Measurements from ENCODE around the gene PDE7B. TPM values are rescaled to one million over a fixed set of nuclear protein-coding genes. Genes with fewer than 3 reads are reported as not detected.

The PDE7B gene
- total RNA-seq, 1 donor from 2014 or later, result 0.62 TPM

DNA sequence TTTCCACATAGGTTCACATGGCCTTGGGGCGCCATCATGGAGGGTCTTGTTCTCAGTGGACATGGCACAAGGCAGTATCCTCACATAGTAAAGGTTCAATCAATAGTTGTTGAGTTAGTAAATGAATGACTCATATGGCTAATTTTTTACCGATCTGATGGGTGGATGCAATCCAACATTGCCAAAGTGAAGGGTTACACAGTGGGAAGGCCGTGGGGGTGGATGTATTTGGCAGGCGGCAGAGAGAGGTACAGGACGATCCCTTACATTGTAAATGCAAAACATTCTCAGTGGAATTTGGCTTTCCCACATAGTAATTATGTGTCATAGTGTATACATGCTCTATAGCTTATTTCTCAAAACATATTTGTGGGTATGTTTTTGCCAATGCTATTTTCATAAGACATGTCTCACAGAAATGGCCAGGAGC lies 21.0 kb upstream of the PDE7B start:
- Mint-ChIP-seq H3K9me3 (ENCODE audit: unreplicated experiment) (no peaks in the 10 kb centered on the region), H3K4me1 (ENCODE audit: unreplicated experiment) (peaks cover 27% of the 10 kb centered on the region), H3K4me3 (ENCODE audit: unreplicated experiment) (no peak overlapping the region), H3K36me3 (ENCODE audit: low read depth, unreplicated experiment) (no peaks in the 10 kb centered on the region), H3K27me3 (ENCODE audit: unreplicated experiment) (no peaks in the 10 kb centered on the region), H3K27ac (ENCODE audit: unreplicated experiment) (no peak overlapping the region)
- DNase-seq (ENCODE audit: low spot score), result no peak
- TF ChIP-seq, protein P1, sequence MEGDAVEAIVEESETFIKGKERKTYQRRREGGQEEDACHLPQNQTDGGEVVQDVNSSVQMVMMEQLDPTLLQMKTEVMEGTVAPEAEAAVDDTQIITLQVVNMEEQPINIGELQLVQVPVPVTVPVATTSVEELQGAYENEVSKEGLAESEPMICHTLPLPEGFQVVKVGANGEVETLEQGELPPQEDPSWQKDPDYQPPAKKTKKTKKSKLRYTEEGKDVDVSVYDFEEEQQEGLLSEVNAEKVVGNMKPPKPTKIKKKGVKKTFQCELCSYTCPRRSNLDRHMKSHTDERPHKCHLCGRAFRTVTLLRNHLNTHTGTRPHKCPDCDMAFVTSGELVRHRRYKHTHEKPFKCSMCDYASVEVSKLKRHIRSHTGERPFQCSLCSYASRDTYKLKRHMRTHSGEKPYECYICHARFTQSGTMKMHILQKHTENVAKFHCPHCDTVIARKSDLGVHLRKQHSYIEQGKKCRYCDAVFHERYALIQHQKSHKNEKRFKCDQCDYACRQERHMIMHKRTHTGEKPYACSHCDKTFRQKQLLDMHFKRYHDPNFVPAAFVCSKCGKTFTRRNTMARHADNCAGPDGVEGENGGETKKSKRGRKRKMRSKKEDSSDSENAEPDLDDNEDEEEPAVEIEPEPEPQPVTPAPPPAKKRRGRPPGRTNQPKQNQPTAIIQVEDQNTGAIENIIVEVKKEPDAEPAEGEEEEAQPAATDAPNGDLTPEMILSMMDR (IDR thresholded peaks at IDR 0.05; ENCODE audit: unreplicated experiment), result no peak

DNA sequence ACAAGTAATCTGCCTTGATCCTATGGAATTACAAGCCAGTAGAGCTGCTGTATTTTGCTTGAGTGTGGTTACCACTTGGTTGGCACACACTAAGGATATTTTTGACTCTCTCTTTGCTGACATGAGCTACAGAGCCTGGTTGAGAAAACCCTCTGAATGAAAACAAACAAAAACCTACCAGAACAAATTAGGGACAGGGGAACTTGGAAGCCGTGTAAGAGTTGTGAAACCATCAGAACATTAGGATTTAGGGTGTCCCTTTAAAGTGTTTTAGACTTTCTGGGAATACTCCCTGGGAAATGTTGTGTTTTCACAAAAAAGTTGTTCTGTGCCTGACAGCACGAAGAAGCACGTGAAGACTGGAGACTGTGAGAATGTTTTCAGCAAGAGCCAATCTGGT lies 20.5 kb upstream of the PDE7B start:
- Mint-ChIP-seq H3K36me3 (ENCODE audit: low read depth, unreplicated experiment) (no peaks in the 10 kb centered on the region), H3K27me3 (ENCODE audit: unreplicated experiment) (no peaks in the 10 kb centered on the region), H3K9me3 (ENCODE audit: unreplicated experiment) (no peaks in the 10 kb centered on the region), H3K4me3 (ENCODE audit: unreplicated experiment) (no peak overlapping the region), H3K4me1 (ENCODE audit: unreplicated experiment) (peaks cover 27% of the 10 kb centered on the region), H3K27ac (ENCODE audit: unreplicated experiment) (no peak overlapping the region)
- DNase-seq (ENCODE audit: low spot score), result no peak
- TF ChIP-seq, protein P1 (IDR thresholded peaks at IDR 0.05; ENCODE audit: unreplicated experiment), result no peak

DNA sequence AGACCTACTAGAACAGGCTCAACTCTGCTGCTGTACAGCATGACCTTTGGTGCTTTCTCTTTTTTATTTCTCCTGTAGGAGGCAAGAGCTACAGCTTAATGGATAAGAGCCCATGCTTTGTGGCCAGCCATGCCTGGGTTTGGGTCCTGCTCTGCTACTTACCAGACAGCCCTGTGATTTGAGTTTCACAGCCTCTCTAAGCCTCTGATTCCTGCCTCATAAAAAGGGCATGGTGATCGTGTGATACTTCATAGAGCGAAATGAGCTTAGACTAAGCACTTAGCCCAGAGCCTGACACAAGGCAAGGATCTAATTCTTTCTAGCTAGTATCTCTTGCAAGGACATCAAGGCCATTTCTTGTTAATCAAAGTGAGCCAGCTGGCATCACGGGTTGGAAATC lies 19.3 kb upstream of the PDE7B start:
- Mint-ChIP-seq H3K9me3 (ENCODE audit: unreplicated experiment) (no peaks in the 10 kb centered on the region), H3K4me3 (ENCODE audit: unreplicated experiment) (no peak overlapping the region), H3K36me3 (ENCODE audit: low read depth, unreplicated experiment) (no peaks in the 10 kb centered on the region), H3K27ac (ENCODE audit: unreplicated experiment) (no peak overlapping the region), H3K27me3 (ENCODE audit: unreplicated experiment) (no peaks in the 10 kb centered on the region), H3K4me1 (ENCODE audit: unreplicated experiment) (peaks cover 27% of the 10 kb centered on the region)
- no peak for DNase-seq (ENCODE audit: low spot score)
- TF ChIP-seq, protein P1 (IDR thresholded peaks at IDR 0.05; ENCODE audit: unreplicated experiment), result no peak

DNA sequence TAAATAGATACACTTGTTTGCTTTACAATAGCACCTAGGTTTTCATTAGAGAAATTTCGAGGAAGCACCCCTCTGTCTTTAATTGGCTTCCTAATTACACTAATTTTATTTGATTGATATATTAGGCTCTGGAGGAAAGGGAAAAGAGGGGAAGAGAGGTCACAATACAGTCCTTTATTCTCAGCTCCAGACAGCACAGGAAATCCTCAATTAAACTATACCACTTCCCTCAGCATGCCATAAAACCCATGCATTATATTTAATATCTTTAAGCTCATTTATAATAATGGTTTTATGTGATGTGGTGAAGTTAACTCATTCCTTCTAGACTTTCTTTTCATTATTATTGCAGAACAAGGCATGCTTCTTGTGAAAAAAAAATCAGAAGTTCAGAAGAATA lies 17.7 kb upstream of the PDE7B start:
- no peak for DNase-seq (ENCODE audit: low spot score)
- Mint-ChIP-seq H3K4me3 (ENCODE audit: unreplicated experiment) (no peak overlapping the region), H3K4me1 (ENCODE audit: unreplicated experiment) (peaks cover 27% of the 10 kb centered on the region), H3K9me3 (ENCODE audit: unreplicated experiment) (no peaks in the 10 kb centered on the region), H3K27ac (ENCODE audit: unreplicated experiment) (no peak overlapping the region), H3K27me3 (ENCODE audit: unreplicated experiment) (no peaks in the 10 kb centered on the region), H3K36me3 (ENCODE audit: low read depth, unreplicated experiment) (no peaks in the 10 kb centered on the region)
- TF ChIP-seq, protein P1 (IDR thresholded peaks at IDR 0.05; ENCODE audit: unreplicated experiment), result no peak

DNA sequence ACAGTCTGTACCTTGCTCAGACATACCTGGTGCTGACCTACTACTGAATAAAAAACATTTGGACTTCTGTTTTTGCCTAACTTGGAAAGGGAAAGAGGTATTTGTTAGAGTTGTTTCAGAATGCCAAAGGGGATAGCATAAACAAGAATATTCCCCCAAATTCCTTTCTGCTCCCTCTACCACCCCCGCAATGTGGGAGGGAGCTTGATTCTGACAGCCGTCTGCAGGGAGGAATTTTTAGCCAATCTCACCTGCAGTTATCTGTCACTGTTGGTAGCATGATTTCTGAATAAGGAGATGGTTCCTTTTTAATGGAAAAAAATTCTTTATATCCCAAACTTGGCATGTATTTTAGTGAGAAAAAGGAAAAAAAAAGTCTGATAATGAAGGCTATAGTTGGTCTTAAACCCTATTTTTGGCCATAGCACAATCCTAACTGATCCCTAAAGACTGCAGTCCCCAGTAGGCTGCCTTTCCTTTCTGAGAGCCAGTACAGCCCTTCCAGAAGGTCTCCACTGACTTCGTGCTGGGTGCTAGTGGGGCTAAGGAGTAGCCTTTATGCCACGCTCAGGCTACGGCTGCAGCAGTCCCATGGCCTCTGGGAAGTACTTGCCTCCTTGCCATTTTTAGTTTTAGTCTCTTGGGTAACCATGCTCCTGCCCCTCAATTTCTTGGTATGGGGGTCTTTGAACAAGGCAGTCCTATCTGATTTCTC lies 13.6 kb upstream of the PDE7B start:
- DNase-seq (ENCODE audit: low spot score), result no peak
- H3K27me3 Mint-ChIP-seq (ENCODE audit: unreplicated experiment), result no peaks in the 10 kb centered on the region
- TF ChIP-seq, protein P1 (IDR thresholded peaks at IDR 0.05; ENCODE audit: unreplicated experiment), result no peak
- H3K9me3 Mint-ChIP-seq (ENCODE audit: unreplicated experiment), result no peaks in the 10 kb centered on the region
- peaks cover 13% of the 10 kb centered on the region for H3K4me1 Mint-ChIP-seq (ENCODE audit: unreplicated experiment)
- H3K36me3 Mint-ChIP-seq (ENCODE audit: low read depth, unreplicated experiment), result no peaks in the 10 kb centered on the region
- no peak overlapping the region for H3K27ac Mint-ChIP-seq (ENCODE audit: unreplicated experiment)
- no peak overlapping the region for H3K4me3 Mint-ChIP-seq (ENCODE audit: unreplicated experiment)

All from endothelial cell (in vitro differentiated cells).